ENCODE measurements around the gene CDC42BPA.
A peak's percentile ranks its signal among the peaks of the same experiment; 100 is the strongest.
"Not testable (repeated sequence)": the region's sequence is repeated elsewhere in the genome, so short reads cannot be mapped to it uniquely, and the experiment has no call there.

CDC42BPA gene

DNA sequence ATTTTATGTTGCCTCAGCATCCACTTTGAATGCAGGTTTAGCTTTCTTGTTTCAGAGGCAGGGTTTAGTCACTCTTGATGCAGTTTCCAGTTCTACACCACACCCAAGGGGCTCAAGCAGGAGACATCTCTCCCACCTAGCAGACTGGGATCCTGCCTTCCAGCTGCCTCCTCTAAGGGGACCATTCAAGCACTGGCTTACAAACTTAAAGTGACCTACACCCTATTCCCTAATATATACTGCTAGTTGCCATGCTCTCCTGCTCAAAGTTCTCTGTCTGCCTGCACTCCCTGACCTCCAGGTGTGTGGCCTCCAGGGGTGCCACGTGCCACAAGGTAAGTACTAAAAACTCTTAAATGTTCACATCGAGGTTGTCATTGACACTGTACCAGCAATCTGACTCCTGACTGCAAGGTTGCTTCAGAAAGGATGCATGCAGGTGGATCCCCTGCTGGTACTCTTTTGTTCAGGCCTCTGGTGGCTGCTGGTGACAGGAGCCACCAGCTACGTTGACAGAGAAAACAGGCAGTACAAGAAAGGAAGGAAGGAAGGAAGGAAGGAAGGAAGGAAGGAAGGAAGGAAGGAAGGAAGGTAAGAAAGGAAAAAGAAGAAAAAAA is 192.3 kb downstream of the CDC42BPA start:
- DNase-seq (ENCODE audit: low read depth) = no peak

DNA sequence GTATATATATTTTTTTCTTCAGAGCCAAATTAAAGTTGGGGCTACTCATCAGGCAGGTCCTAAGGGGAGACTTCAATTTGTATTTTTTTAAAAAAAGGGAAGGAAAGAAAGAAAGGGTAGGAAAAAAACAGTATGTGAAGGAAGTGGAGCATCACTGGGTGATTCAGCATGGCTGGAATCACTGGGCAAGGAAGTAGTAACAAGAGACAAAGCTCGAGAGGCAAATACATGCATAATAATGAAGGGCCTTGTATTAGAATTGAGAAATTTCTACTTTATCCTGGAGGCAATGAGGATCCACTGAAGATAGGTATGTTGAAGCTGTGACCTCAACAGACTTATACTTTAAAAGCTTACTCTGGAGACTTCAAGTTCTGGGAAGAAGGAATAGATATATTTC is 193.8 kb downstream of the CDC42BPA start:
- DNase-seq (ENCODE audit: low read depth) = no peak

DNA sequence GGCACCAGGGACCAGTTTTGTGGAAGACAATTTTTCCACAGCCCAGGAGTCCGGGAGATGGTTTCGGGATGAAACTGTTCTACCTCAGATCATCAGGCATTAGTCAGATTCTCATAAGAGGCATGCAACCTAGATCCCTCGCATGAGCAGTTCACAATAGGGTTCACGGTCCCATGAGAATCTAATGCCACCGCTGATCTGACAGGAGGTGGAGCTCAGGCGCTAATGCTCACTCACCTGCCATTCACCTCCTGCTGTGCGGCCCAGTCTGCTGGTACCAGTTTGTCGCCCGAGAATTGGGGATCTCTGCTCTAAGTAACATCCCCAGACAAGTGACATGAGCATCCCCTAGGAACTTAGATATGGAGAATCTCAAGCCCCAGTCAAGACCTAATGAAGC is 197.5 kb downstream of the CDC42BPA start:
- no peak for DNase-seq (ENCODE audit: low read depth)

DNA sequence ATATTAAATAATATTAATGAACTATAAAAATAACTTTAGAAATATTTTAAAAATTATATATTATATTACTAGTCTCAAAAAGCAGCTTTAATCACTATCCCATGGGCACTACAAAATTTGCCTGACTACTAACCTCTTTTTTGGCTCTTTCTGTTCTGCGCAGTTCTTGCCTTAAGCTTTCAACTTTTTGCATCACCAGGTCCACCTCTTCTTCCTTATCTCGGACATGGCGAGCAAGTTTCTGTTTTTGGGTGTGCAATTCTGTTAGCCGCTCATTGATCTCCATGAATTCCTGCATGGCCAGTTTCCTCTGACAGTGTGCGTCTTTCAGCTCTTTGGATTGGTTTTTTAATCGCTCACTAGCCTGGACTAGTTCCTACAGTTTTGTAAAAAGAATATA is 205.8 kb downstream of the CDC42BPA start:
- no peak for DNase-seq (ENCODE audit: low read depth)

DNA sequence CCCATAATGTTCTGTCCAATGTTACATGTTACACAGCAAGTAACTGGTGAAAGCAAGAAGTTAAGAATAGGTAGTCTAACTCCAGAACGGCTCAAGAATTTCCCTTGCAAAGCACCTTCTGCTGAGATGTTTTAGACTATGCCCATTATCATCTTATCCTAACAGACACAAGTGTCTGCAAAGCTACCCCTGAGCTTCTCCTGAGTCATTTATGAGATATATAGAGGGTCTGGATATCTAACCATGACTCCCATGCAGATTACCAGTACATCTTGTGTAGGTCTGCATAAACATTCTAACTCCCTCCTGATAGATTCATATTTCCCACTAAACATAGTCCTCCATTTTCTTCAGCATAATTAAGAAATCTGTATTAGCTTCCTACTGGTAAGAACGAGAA is 206.5 kb downstream of the CDC42BPA start:
- DNase-seq (ENCODE audit: low read depth) = no peak

DNA sequence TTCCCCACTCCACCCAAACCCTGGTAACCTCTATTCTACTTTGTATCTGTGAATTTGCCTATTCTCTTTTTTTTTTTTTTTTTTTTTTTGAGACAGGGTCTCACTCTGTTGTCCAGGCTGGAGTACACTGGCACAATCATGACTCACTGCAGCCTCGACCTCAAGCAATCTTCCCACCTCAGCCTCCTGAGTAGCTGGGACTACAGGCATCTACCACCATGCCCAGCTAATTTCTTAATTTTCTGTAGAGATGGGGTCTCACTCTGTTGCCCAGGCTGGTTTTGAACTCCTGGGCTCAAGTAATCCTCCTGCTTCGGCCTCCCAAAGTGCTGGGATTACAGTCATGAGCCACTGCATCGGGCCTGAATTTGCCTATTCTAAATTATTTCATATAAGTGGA is 213.0 kb downstream of the CDC42BPA start:
- not testable (repeated sequence) for DNase-seq (ENCODE audit: low read depth)

DNA sequence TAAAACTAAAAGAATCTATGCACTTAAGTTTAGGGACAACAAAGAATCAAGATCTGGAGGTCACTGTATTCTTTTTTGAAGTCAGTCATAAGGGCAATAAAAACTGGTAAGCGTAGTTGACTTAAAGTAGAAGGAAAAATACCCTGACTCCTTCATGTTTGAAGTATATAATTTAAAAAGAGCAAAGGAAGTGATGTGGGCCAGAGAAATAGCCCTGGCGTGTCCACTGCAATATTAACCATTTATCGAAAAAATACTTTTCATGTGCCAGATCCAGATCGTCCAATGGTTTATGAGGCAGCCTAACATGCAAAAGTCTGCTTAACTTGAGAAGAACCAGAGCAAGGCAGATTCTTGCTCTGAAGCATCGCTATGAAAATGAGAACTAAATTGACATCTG is 216.2 kb downstream of the CDC42BPA start:
- DNase-seq (ENCODE audit: low read depth) = no peak

DNA sequence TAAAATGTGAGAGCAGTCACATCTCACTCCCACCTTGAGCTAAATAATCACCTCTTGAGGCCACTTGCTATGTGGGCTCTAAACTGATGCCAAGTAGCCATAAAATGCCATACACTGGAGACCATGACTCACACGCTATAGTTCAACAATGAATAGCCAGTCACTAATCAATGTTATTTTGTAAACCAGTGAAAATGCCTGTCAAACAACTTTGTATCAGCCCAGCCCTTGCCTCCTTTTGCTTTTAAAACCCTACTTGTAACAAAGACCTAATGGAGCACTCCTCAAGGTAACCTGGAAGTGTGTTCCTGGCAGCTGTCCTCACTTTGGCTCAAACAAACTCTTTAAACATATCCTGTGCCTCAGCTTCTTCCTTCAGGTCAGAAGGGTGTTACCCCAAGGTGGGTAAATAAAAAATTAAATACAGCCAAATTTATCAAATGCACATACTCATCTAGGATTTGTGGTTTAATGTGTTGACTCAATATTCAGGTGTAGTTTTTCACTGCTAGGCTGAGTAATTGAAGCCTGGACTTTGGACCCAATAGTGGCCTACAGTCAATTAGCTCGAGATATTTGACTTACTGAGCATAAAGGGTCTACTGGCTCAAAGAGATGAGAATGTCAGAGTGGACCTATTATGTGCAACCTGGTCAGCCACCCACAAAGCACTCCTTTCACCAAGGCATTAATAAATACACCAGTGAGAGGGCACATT is 223.9 kb downstream of the CDC42BPA start:
- DNase-seq (ENCODE audit: low read depth) = no peak

DNA sequence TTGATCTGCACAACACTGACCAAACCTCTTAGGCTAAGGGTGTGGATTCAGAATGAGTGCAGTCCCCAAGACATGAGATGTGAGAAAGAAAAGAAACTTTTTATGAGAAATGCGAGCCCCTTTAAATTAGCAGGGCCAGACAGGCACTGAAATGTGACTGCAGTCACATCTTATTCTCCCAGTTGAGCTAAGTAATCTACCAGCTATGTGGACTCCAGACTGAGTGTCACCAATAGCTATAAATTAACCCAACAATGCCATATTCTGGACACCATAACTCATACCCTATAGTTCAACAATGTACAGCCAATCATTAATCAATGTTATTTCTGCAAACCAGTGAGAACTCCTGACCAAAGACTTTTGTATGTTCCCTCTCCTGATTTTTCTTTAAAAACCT is 225.0 kb downstream of the CDC42BPA start:
- DNase-seq (ENCODE audit: low read depth) = no peak

DNA sequence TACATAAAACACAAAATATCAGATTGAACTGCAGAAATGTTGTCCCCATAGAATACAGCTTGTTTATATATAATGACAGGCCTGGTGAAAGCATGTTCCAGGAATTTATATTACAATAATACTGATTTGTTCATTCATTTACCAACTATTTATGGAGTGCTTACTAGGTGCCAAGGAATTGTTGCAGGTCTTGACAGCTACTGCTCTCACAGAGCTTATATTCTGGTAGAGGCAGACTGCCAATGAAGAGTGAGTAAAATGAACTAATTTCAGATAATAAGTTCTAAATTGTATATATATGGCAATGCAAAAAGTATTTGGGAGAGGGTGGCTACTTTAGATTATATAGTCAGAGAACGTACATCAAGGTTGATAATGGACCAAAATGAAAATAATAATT is 226.2 kb downstream of the CDC42BPA start:
- DNase-seq (ENCODE audit: low read depth) = no peak

DNA sequence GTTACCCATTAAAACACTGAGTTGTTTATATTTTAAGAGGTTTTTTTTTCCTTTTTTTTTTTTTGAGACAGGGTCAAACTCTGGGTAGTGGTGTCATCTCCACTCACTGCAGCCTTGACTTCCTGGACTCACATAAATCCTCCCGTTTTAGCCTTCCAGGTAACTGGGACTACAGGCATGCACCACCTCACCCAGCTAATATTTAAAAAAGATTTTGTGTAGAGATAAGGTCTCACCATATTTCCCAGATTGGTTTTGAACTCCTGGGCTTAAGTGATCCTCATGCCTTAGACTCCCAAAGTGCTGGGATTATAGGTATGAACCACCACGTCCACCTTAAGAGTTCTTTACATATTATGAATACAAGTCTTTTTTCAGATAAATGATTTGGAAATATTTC is 231.7 kb downstream of the CDC42BPA start:
- DNase-seq (ENCODE audit: low read depth) = no peak

DNA sequence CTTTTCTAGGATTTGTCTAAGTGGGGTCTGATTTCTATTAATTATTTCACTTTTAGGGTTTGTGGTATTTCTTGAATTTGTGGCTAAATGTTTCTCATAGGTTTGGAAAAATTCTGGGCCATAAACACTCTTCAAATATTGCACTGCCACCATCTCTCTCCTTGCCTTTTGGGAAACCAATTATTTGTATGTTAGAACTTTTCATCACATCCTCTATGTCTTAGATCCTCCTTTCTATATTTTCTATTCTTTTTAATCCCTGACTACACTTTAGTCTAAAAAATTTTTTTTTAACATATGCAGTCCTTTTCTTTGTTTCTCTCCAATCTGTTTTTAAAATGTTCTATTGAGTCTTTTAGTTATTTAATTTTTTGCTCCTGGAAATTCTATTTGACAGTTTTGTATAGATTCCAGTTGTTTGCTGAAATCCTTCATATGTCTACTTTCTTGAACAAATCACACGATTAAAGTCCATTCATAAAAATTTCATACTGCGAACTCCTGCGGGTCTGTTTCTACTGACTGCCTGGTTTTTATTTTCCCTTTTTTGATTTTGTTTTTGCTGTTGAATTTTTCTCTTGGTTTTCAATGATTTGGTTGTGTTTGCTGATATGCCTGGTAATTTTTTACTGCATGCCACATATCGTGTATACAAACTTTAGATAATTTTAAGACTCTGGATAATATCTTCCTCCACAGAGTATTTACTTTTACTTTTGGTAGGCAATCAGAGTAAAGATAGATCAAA is 235.1 kb downstream of the CDC42BPA start:
- DNase-seq (ENCODE audit: low read depth) = no peak

DNA sequence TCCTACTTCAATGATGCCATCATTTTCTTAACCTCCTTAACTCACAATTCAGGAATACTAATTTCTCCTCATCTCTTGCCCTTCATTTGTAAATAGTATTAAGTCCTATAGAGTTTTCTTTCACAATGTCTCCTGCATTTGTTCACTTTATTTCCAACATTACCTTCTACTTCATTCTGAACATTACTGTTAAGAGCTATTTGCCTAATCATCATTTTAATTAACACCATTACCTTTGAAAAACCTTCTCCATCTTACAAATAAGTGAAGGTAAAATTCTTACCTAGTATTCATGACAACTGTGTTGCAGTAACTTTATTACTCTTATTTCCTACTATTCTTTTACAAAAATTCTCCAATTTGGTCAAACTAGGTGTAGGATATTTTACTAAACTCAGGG is 240.5 kb downstream of the CDC42BPA start:
- DNase-seq (ENCODE audit: low read depth) = no peak

DNA sequence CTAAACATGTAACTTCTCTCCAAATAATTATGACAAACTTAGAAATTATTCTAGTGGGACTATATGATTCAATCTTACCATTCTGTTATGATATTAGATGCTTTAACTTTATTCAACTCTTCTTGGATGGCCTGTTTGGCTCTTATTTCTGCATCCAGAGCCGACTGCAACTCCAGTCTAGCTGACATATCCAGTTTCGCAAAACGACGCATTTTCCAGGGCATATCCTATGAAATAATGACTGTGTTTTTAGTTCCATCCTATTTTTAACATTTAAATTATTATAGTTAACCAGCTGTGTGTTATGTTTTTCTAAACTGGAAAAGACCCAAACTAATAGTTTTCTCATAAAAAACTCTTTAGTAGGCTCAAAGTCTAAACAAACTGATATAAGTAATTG is 244.5 kb downstream of the CDC42BPA start:
- DNase-seq (ENCODE audit: low read depth) = no peak

DNA sequence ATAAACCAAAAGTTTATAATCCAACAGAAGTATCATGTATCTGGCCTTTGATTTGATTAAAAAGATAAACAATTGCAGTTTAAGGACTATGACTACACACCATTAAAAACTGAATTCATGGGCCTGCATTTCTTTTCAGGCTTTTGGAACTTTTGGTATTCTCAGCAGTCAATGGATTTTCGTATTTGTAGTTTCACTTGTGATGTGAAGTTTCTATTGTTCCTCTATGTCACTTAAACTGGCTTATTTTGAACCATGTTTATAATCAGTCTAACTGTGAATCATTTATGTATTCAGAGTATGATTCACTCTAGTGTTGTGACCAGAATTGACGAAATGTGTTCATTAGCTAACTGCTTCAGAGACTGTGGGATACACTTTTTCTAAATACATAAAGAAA is 245.3 kb downstream of the CDC42BPA start:
- DNase-seq (ENCODE audit: low read depth) = peak; percentile 6

DNA sequence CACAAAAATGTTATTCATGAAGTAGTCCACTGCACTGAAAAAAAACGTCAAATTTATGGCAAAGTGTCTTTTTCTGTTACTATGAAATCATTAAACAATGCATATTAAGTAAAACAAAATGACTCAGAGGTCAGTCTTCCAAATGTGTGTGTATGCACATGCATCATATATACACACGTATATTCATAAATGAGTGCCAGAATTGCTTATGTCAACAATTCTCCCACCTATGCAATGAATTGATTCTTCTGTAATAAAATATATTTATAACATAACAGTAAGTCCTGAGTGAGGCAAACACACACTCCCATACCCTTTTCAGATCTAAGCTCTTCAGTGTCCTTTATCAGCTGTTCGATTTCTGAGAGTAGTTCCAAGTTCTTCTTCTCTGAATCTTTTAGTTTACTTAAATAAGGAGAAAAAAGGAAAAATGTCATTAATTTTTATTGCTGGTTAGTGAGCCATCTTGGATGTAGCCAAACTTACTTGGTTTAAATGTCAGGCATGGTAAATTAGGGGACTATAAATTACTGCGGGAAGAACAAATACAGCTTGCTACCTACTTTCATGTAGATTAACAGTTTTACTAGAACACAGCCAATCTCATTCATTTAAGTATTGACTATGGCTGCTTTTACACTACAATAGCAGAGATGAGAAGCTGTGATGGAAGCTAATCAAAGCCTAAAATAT is 246.3 kb downstream of the CDC42BPA start:
- DNase-seq (ENCODE audit: low read depth) = no peak

DNA sequence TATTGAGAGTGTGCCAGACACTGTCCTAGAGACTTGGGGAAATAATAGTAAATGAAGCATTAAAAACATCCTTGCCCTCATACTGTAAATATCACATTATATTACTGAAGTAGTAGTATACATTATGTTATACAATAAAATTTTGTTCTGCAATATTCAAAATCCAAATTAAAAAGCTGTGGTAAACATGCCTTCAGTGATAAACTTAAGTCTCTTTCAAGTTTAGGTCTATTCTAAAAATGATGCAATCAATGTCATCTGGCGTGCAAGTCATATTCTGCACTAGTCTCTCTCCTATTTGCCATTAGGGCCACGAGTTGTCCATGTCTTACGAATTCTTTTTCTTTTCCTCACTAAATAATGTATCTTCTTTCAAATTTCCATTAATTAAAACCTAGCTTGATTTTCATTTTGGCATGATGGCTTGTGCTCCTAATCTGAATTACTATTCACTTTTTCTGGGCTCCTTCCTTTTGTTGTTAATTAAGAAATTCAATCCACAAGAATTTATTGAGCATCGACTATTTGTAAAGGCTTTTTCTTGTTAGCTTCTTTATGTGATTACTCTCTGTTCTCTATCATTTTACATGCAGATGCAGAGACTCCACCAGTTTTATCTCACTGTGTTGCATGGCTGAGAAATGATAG is 247.5 kb downstream of the CDC42BPA start:
- DNase-seq (ENCODE audit: low read depth) = no peak

DNA sequence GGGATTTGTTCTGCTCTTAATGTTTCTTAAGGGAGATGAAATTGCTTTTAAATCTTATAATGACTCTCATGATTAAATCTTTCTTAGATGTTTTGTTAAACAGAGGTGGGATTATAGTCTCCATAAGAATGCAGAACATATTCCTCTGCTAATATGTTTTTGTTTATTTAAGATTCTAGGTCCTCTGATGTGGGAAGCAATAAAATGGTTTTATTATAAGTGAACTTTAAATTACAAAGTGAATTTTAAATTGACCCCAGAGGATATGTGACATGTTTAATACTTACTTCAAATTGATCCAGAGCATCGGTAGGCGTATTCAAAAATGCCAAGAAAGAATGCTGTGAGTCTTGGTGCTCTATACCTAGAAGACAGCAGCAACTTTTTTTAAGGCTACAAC is 248.8 kb downstream of the CDC42BPA start:
- no peak for DNase-seq (ENCODE audit: low read depth)

DNA sequence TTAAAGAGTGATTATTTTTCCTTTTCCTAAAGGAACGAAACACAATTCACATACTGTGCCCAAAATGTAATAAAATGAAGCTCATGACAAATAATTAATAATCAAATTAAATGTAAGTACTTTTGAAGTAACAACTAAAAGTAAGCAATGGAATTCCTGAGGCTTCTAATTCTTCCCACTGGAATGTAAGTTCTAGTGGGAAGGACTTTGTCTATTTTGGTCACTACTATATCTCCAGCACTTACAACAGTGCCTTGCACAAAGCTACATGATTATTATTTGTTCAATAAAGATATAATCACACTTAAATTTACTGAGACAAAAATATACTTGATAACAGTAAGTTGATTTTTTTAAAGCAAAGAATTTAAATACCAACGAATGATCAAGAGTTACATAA is 249.4 kb downstream of the CDC42BPA start:
- DNase-seq (ENCODE audit: low read depth) = peak; percentile 3

DNA sequence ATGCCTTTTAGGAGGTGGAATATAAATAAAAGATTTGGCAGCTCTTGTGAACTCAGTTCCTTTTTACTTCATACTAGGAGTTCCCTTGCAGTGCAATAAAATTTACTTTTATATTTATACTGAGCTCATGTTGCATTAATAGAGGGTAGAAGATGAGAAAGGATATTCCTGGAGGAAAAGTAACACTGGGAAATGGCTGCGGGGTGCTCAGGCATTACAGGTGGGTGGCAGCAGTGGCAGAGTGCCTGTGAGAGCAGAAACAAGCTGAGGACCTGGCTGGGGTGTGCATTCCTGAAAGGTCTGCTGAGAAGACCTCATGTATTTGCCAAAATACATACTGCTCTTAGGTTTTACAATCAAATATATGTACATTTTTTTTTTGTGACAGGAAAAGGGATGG is 251.3 kb downstream of the CDC42BPA start:
- no peak for DNase-seq (ENCODE audit: low read depth)

DNA sequence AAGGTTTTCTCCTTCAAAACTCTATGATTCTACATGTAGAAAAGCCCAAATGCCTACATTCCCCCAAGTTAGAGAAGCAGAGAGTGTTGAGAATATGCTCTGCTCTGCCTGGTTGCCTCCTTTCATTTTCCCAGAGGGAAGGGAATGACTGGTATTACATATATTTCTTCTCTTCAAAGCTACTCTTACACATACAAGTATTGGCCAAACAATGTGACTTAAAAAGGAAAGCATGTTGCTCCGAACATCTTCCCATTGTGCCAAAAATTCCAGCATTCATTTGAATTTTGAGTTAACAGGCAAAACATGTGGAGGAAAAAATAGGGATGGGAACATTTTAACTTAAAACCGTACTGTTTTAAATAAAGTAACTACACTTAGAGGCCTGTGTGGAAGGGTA is 253.0 kb downstream of the CDC42BPA start:
- DNase-seq (ENCODE audit: low read depth) = no peak

DNA sequence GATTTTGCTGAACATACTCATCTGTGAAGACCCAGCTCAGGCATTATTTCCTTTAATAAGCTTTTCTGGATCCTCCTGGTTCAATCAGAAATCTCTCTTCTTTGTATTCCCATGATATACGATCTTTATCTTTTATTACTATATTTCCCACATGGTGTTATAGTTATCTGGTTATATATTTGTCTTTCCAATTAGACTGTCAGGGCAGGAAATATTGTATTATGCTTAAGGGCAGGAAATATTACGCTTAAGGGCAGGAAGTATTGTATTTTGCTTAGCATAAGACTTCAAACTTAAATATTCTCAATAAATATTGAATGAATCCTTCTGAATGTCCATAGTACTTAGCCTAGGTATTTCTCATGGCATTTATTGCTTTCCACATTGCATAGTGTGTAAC is 256.0 kb downstream of the CDC42BPA start:
- no peak for DNase-seq (ENCODE audit: low read depth)
